ENCODE measurements around the gene IL18BP. TPM values are rescaled to one million over a fixed set of nuclear protein-coding genes. Genes with fewer than 3 reads are reported as not detected.

Gene IL18BP
- total RNA-seq, 1 experiment from 2014 or later = 17.9 TPM

DNA sequence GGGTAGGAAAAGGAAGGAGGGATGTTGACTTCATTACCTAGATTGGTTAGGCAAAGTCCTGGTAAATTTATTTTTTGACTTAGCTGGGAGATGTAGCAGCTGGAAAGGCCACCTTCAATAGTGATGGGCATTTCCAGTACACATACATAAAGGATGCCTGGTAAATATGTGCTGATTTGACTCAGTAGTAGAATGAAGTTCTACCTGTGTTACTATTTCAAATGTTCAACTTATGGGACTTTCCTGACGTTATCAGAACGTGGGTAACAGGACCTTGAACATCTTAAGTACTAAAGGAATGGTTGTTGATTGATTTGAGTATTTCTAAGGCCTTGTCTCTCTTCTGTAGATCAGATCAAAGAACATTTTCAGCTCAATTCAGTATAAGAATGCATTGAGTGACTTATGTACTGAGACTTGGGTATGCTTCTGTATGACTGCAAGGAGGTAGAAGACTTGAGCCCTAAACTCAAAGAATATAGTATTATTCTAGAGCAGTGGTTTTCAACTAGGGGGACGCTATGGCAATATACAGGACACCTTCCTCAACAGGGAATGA lies 42.7 kb upstream of the IL18BP start:
- H3K4me1 ChIP-seq (replicated peaks; ENCODE audit: insufficient read depth) = no peaks in the 10 kb centered on the region
- H4K20me1 ChIP-seq (ENCODE audit: insufficient read depth) = peaks cover 11% of the 10 kb centered on the region; the same call in 1 of the 2 replicates
- H3K36me3 ChIP-seq (ENCODE audit: low read depth) = peaks cover 12% of the 10 kb centered on the region
- no peak overlapping the region for H3K4me2 ChIP-seq
- H3K79me2 ChIP-seq (ENCODE audit: low read depth) = peaks cover 22% of the 10 kb centered on the region
- POLR2A ChIA-PET (ENCODE audit: unreplicated experiment) = interaction anchor here (0.6 kb wide), 1 partner anchor 8 kb away, joined by 3 read pairs; no protein-coding TSS in a partner anchor
- H2AFZ ChIP-seq = no peak overlapping the region
- no peaks in the 10 kb centered on the region for H3K9me3 ChIP-seq (ENCODE audit: insufficient read depth, low read depth)
- no peak overlapping the region for H3K27ac ChIP-seq
- no peaks in the 10 kb centered on the region for H3K9me2 ChIP-seq (ENCODE audit: insufficient read depth)
- no TSS peak for BruUV-seq (replicated peaks)
- no peak for TF ChIP-seq EZH2 (IDR thresholded peaks at IDR 0.05; ENCODE audit: low read depth)
- TF ChIP-seq, protein P1, sequence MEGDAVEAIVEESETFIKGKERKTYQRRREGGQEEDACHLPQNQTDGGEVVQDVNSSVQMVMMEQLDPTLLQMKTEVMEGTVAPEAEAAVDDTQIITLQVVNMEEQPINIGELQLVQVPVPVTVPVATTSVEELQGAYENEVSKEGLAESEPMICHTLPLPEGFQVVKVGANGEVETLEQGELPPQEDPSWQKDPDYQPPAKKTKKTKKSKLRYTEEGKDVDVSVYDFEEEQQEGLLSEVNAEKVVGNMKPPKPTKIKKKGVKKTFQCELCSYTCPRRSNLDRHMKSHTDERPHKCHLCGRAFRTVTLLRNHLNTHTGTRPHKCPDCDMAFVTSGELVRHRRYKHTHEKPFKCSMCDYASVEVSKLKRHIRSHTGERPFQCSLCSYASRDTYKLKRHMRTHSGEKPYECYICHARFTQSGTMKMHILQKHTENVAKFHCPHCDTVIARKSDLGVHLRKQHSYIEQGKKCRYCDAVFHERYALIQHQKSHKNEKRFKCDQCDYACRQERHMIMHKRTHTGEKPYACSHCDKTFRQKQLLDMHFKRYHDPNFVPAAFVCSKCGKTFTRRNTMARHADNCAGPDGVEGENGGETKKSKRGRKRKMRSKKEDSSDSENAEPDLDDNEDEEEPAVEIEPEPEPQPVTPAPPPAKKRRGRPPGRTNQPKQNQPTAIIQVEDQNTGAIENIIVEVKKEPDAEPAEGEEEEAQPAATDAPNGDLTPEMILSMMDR (conservative IDR thresholded peaks at IDR 0.05) = no peak
- H3K4me3 ChIP-seq = no peak overlapping the region
- no peak for DNase-seq
- CTCF ChIA-PET = no interaction called here
- intact Hi-C loops (cut with micrococcal nuclease; ENCODE audit: unreplicated experiment) = no loop called here
- H3K27me3 ChIP-seq (ENCODE audit: insufficient read depth, low read depth) = no peaks in the 10 kb centered on the region
- no peaks in the 10 kb centered on the region for H3F3A ChIP-seq (ENCODE audit: insufficient read depth, low read depth)

DNA sequence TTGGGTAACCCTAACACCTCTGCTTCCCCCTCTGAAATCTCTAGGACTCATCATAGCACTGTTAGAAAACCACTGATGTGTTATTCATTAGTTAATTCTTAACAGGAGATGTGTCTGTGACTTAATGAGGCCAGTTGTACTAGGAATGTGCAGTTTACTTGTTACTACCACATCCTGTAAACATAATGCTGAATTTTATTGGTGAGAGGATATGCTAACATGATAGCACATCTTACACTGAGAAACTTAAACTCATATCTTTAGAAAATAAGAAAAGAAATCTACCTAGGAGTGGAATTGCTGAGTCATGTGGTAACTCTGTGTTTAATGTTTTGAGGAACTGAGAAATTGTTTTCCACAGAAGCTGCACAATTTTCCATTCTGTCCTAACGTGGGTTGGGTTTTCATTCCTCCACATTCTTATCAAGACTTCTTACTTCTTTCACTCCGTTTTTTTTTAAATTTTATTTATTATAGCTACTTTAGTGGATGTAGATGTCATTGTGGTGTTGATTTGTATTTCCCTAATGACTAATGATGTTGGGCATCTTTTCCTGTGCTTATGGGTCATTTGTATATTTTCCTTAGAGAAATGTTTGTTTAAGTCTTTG lies 36.2 kb upstream of the IL18BP start:
- CTCF ChIA-PET = no interaction called here
- H4K20me1 ChIP-seq (ENCODE audit: insufficient read depth) = no peaks in the 10 kb centered on the region
- TF ChIP-seq, protein P1 (conservative IDR thresholded peaks at IDR 0.05) = no peak
- no peak for TF ChIP-seq EZH2 (IDR thresholded peaks at IDR 0.05; ENCODE audit: low read depth)
- H3K27me3 ChIP-seq (ENCODE audit: insufficient read depth, low read depth) = no peaks in the 10 kb centered on the region
- no peaks in the 10 kb centered on the region for H3K9me2 ChIP-seq (ENCODE audit: insufficient read depth)
- intact Hi-C loops (cut with micrococcal nuclease; ENCODE audit: unreplicated experiment) = no loop called here
- no peak for DNase-seq
- peak overlapping the region; percentile 15; the same call in 1 of the 2 replicates for H3K4me2 ChIP-seq
- peaks cover 10% of the 10 kb centered on the region; the same call in 1 of the 2 replicates for H3F3A ChIP-seq (ENCODE audit: insufficient read depth, low read depth)
- H3K27ac ChIP-seq = peak overlapping the region; percentile 73
- H3K9me3 ChIP-seq (ENCODE audit: insufficient read depth, low read depth) = no peaks in the 10 kb centered on the region
- no TSS peak for BruUV-seq (replicated peaks)
- peaks cover 10% of the 10 kb centered on the region for H3K4me1 ChIP-seq (replicated peaks; ENCODE audit: insufficient read depth)
- no peak overlapping the region for H2AFZ ChIP-seq
- H3K79me2 ChIP-seq (ENCODE audit: low read depth) = no peaks in the 10 kb centered on the region; the same call in 1 of the 2 replicates
- POLR2A ChIA-PET (ENCODE audit: unreplicated experiment) = no interaction called here
- no peak overlapping the region for H3K4me3 ChIP-seq
- peaks cover 25% of the 10 kb centered on the region for H3K36me3 ChIP-seq (ENCODE audit: low read depth)

DNA sequence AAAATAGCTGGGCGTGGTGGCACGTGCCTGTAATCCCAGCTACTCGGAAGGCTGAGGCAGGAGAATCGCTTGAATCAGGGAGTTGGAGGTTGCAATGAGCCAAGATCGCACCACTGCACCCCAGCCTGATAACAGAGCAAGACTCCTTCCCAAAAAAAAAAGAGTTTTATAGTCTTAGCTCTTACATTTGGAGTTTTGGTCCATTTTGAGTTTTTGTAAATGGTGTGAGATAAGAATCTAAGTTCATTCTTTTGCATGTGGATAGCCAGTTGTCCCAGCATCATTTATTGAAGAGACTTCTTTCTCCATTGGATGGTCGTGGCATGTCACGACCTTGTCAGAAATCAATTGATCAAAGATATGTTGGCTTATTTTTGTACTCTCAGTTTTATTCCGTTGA lies 35.2 kb upstream of the IL18BP start:
- TF ChIP-seq EZH2 (IDR thresholded peaks at IDR 0.05; ENCODE audit: low read depth) = no peak
- TF ChIP-seq, protein P1 (conservative IDR thresholded peaks at IDR 0.05) = no peak
- Histone ChIP-seq H3K27me3 (ENCODE audit: insufficient read depth, low read depth) (no peaks in the 10 kb centered on the region), H3K4me2 (no peak overlapping the region), H4K20me1 (ENCODE audit: insufficient read depth) (no peaks in the 10 kb centered on the region), H2AFZ (no peak overlapping the region), H3F3A (ENCODE audit: insufficient read depth, low read depth) (peaks cover 10% of the 10 kb centered on the region; the same call in 1 of the 2 replicates), H3K9me3 (ENCODE audit: insufficient read depth, low read depth) (no peaks in the 10 kb centered on the region), H3K27ac (no peak overlapping the region), H3K79me2 (ENCODE audit: low read depth) (no peaks in the 10 kb centered on the region; the same call in 1 of the 2 replicates), H3K36me3 (ENCODE audit: low read depth) (peaks cover 28% of the 10 kb centered on the region), H3K4me3 (no peak overlapping the region), H3K9me2 (ENCODE audit: insufficient read depth) (no peaks in the 10 kb centered on the region), H3K4me1 (replicated peaks; ENCODE audit: insufficient read depth) (peaks cover 10% of the 10 kb centered on the region)
- ChIA-PET CTCF (no interaction called here), POLR2A (ENCODE audit: unreplicated experiment) (no interaction called here)
- no TSS peak for BruUV-seq (replicated peaks)
- DNase-seq = no peak
- intact Hi-C loops (cut with micrococcal nuclease; ENCODE audit: unreplicated experiment) = no loop called here
